HG02798 (cell line): ENCODE data around the gene DCAF7.

Experiments
- ATAC-seq: cut with Tn5 transposase; IDR thresholded peaks from one replicate; pipeline ENCODE4 v1.9.1; 2021; ENCODE audit warnings: mild to moderate bottlenecking; ENCODE audit not compliant: unreplicated experiment, poor library complexity

The DCAF7 gene

GRCh38 chr17:63523253-63523855, 26.9 kb upstream of the DCAF7 start, which contains the start of gene KCNH6:
Gene KCNH6 (plus strand): TSS chr17:63523358. CDS start chr17:63523414, 56 bp downstream.
- ATAC-seq = no peak

- no peak for ATAC-seq
These were observed 26.2 kb upstream of the DCAF7 start for GRCh38 chr17:63524051-63524450.

- ATAC-seq = no peak
These were observed 24.9 kb upstream of the DCAF7 start for GRCh38 chr17:63525190-63525946.

- no peak for ATAC-seq
These were observed 23.4 kb upstream of the DCAF7 start for GRCh38 chr17:63526861-63527260.

GRCh38 chr17:63528183-63528582, 22.1 kb upstream of the DCAF7 start:
- ATAC-seq = no peak

- no peak for ATAC-seq
These were observed 20.3 kb upstream of the DCAF7 start for GRCh38 chr17:63529711-63530556.

GRCh38 chr17:63530557-63531021, 19.7 kb upstream of the DCAF7 start:
- ATAC-seq = no peak

- no peak for ATAC-seq
These were observed 19.0 kb upstream of the DCAF7 start for GRCh38 chr17:63531022-63531965.

GRCh38 chr17:63533433-63534077, 16.7 kb upstream of the DCAF7 start:
- no peak for ATAC-seq

- ATAC-seq = no peak
These were observed 16.2 kb upstream of the DCAF7 start for GRCh38 chr17:63534078-63534570.

GRCh38 chr17:63534816-63535455, 15.3 kb upstream of the DCAF7 start:
- ATAC-seq = no peak

GRCh38 chr17:63535640-63536039, 14.6 kb upstream of the DCAF7 start:
- no peak for ATAC-seq

- ATAC-seq = no peak
These were observed 13.3 kb upstream of the DCAF7 start for GRCh38 chr17:63537001-63537400.

GRCh38 chr17:63537991-63538692, 12.1 kb upstream of the DCAF7 start:
- no peak for ATAC-seq

- no peak for ATAC-seq
These were observed 11.3 kb upstream of the DCAF7 start for GRCh38 chr17:63538693-63539595.

- no peak for ATAC-seq
These were observed 9.7 kb upstream of the DCAF7 start for GRCh38 chr17:63540590-63540989.

GRCh38 chr17:63542218-63542545, 8.1 kb upstream of the DCAF7 start:
- ATAC-seq = no peak
